GM18526 (cell line): ENCODE results near the gene CA10.

Experiments
- POLR2A ChIP-seq: IDR thresholded peaks from 3 replicates; pipeline ENCODE4 v1.6.1; 2011; ENCODE audit not compliant: insufficient read length; ENCODE audit errors: extremely low read depth

CA10 gene

GRCh38 chr17:51650202-51650601 lies 508.3 kb downstream of the CA10 start:
- TF ChIP-seq POLR2A = no peak

- TF ChIP-seq POLR2A = no peak
Measured at GRCh38 chr17:51647826-51648225, 510.7 kb downstream of the CA10 start.

GRCh38 chr17:51647067-51647466 lies 511.4 kb downstream of the CA10 start:
- TF ChIP-seq POLR2A = no peak

DNA sequence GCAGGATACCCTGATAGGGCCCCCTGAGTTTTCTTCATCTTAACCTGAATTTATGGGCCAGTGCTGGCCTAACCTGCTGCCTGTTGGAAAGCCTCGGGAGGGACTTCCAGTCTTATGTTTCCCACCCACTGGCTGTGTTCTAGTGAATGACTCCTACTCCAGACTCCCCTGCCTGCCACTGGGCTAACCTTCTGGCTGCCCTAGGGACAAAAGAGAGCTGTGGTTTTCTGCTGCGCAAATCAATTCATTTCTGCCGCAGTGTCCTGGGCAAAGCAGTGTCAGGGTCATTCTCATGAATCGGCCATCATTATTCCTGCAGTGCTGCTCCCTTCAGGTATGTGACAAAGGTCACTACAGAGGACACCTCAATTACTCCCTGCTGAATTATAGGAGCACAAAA lies 512.0 kb downstream of the CA10 start:
- TF ChIP-seq POLR2A = no peak

DNA sequence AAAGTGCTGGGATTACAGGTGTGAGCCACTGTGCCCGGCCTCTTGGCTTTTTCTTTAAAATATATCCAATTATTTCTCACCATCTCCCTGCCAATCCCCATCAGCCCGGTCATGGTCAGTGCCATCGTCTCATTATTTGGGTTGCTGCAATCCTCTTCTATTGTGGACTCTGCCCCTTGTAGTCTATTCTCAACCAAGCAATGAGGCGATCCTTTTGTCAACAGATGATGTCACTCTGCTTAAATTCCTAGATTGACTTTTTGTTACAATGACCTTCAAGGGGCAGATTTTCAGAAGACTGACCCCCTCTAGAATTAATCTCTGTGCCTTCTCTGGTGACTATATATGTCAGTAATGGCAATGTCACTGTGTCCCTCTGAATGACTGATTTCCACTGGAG lies 513.5 kb downstream of the CA10 start:
- TF ChIP-seq POLR2A = no peak

DNA sequence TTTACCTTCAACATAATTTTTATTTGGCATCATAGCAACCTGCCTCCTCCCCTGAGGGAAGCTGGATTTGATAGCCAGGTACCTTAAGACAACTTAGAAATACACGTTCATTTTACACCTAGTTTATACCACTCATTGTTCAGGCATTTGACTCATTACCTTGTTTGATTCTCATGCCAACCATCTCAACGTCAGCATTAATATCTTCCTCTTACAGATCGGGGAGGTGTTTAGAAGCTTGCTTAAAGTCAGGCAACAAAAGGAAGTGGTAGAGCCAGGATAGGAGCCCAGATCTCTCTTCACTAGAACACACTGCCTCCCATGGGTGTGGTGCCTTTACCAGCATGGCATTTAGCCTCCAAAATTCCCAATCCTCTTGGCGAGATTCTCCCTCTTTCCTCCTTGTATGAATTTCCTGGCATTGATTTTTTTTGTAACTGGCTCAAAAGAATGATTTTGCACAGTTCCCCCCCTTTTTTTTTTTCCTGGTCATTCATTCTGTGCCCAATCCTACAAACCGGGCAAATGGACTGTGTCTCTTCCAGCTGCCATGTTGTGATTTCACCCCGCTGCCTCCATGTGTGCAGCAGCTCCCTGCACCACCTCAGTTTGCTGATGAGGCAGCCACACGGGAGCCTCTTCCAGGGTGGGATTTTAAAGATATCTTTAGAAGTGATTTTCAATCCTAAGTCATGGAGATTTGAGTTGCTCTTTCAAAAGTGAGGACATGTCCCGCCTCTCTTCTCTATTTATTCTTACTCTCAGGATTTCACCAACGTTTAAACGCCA lies 514.6 kb downstream of the CA10 start:
- no peak for TF ChIP-seq POLR2A

GRCh38 chr17:51642029-51642428 lies 516.5 kb downstream of the CA10 start:
- no peak for TF ChIP-seq POLR2A

- no peak for TF ChIP-seq POLR2A
Measured at GRCh38 chr17:51640108-51640622, 518.3 kb downstream of the CA10 start.

DNA sequence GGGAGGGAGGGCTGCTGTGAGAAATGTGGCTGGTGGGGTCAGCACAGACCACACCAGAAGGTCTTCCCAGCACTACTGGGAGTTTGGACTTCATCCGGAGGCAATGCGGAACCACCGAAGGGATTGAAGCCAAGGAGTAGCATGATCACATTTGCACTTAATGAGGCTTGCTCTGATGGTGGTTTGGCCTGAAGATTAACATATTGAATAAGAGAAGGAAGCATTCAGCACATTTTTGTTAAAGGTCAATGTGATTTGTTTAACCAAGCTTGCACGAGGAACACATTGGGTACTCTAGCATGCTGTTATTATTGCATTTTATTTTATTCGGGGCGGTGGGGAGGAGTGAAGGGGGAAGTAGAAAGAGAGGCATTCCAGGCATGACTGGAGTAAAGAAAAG lies 519.5 kb downstream of the CA10 start:
- TF ChIP-seq POLR2A = no peak

DNA sequence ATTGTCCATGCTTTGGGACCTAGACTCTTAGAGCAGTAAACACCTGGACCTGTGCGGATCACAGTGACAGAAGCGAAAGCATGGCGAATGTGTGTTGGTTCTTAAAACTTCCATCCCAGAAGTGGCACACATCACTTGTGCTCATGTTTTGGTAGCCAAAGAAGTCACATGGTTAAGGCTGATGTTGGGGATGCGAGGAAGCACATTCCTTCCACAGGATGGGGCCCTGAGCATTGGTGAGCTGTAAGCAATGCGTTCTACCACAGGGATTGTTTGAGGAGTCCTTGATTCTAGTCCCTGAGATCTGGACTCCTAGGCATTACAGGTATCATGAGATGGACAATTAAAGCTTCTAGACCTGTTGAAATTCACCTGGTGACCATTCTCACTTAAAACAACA lies 522.2 kb downstream of the CA10 start:
- TF ChIP-seq POLR2A = no peak

- TF ChIP-seq POLR2A = no peak
Measured at GRCh38 chr17:51630101-51630671, 528.3 kb downstream of the CA10 start.

- no peak for TF ChIP-seq POLR2A
Measured at GRCh38 chr17:51629232-51629631, 529.3 kb downstream of the CA10 start.

GRCh38 chr17:51627779-51628178 lies 530.7 kb downstream of the CA10 start:
- no peak for TF ChIP-seq POLR2A

- no peak for TF ChIP-seq POLR2A
Measured at GRCh38 chr17:51618476-51618875, 540.0 kb downstream of the CA10 start.

DNA sequence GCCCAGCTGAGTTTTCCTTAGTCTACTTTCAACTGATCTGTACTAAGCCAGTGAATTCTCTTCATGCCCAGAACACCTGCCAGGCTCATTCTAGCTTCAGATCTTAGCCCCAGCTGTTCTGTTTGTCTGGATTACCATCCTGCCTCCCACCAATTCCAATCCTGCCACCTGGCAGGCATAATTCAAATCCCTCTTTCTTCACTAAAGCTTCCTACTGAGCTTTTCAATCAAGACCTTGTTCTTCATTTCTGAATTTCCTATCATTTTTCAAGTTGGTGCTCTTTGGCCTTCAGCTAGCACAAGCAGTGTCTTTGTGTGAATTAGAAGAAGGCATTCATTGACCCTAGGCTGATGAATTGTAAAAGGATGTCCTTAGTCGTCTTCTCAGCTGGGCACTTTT lies 540.5 kb downstream of the CA10 start:
- TF ChIP-seq POLR2A = no peak

DNA sequence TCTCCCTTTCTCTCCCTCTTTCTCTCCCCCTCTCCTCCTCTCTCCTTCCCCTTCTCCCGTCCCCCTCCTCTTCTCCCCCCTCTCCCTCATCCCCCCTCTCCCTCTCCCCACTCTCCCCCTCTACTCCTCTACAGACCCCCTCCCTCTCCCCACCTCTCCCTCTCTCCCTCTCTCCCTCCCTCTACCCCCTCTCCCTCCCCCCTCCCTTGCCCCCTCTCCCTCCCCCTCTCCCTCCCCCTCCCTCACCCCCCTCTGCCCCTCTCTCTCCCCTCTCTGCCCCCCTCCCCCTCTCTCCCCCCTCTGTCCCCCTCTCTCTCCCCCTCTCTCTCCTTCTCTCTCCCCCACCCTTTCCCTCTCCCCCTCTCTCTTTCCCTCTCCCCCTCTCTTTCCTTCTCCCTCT lies 545.3 kb downstream of the CA10 start:
- no peak for TF ChIP-seq POLR2A

GRCh38 chr17:51612692-51613091 lies 545.8 kb downstream of the CA10 start:
- no peak for TF ChIP-seq POLR2A
